Gastrocnemius medialis (tissue), 4 donors: Measurements from ENCODE around the gene ETV7.

Experiments used
- CTCF ChIP-seq, 5 experiments: fragments of 450-650 bp in 3 of 5; fragments of 200-600 bp in 2 of 5; sonication (generic) in 2 of 5; IDR thresholded peaks in 4 of 5; conservative IDR thresholded peaks in 1 of 5; 1 replicate in 4 of 5; 2 replicates in 1 of 5; pipeline ENCODE4 v1.5.1; 2016 to 2019; ENCODE audit warnings: antibody characterized with exemption in 5 of 5, mild to moderate bottlenecking in 3 of 5, moderate library complexity in 3 of 5
- POLR2A ChIP-seq, 2 donors: fragments of 450-650 bp; IDR thresholded peaks; one replicate each; pipeline ENCODE4 v1.6.1; 2017; ENCODE audit warnings: antibody characterized with exemption in 2 of 2, mild to moderate bottlenecking in 2 of 2, moderate library complexity in 2 of 2

- TF ChIP-seq CTCF (IDR thresholded peaks at IDR 0.05 in 4 of 5, conservative IDR thresholded peaks at IDR 0.05 in 1 of 5) (no peak), POLR2A (IDR thresholded peaks at IDR 0.05) (no peak)
Measured at GRCh38 chr6:36404164-36404563, 16.7 kb upstream of the ETV7 start.
